ENCODE measurements around the gene C15orf39. TPM values are rescaled to one million over a fixed set of nuclear protein-coding genes. Genes with fewer than 3 reads are reported as not detected.

C15orf39 gene
- total RNA-seq, 4 donors from 2014 or later, result 7.5 to 21.3 (median 9.5) TPM

DNA sequence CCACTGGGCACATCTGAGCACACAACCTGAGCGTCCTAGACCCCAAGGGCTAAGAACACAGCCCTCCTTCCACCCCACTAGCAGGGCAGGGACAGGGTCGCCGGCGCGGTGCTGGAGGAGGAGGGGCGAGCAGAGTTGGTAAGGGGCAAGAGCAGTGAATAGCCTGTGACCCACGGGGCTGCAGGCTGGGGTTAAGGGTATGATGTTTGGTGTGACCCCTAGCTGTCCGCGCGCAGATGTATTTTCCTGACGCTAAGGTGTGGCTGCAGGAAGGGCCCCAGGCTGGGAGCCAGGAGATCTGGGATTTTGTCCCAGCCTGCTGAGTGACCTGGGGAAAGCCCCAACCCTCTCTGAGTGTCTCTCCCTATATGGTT is 1.3 kb upstream of the C15orf39 start:
- TF ChIP-seq, protein P1, sequence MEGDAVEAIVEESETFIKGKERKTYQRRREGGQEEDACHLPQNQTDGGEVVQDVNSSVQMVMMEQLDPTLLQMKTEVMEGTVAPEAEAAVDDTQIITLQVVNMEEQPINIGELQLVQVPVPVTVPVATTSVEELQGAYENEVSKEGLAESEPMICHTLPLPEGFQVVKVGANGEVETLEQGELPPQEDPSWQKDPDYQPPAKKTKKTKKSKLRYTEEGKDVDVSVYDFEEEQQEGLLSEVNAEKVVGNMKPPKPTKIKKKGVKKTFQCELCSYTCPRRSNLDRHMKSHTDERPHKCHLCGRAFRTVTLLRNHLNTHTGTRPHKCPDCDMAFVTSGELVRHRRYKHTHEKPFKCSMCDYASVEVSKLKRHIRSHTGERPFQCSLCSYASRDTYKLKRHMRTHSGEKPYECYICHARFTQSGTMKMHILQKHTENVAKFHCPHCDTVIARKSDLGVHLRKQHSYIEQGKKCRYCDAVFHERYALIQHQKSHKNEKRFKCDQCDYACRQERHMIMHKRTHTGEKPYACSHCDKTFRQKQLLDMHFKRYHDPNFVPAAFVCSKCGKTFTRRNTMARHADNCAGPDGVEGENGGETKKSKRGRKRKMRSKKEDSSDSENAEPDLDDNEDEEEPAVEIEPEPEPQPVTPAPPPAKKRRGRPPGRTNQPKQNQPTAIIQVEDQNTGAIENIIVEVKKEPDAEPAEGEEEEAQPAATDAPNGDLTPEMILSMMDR (IDR thresholded peaks at IDR 0.05; ENCODE audit: low read depth), result no peak

DNA sequence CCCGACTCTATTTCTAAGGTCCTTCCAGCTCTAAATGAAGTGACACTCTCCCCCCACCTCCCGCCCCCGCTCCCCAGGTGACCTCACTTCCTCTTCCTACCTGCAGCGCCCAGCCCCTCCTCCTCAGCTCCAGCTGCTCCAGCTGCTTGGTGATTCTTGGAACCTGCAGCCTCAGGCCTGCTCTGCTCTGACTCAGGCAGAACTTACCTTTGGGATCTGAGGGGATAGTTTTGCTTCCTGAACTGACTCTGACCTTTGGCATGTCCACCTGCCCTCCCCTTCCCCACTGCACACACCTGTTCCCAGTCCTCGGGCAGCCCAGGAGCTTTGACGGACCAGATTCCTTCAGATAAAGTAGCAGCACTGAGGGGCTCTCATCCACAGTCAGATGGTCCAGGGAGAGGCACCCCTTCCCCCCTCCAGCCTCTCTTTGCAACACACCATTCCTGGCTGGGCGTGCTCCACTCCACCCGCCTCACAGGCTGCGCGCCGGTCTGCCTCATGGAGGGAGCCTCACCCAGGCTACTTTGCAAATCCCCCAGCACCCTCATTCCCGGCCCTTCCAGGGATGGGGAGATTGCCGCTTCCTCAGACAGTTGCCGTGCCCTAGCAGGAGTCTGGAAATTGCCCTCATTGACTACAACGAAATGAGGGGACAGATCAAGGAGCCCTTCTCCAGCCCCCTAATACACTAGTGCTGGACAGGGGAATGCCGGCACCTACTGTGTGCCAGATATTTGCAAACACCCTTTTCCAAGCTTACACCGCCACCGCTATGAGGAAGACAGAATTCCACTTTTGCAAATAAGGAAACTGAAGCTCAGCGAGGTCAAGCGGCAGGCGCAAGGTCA is 692 bp upstream of the C15orf39 start:
- TF ChIP-seq, protein P1 (IDR thresholded peaks at IDR 0.05; ENCODE audit: low read depth), result no peak

DNA sequence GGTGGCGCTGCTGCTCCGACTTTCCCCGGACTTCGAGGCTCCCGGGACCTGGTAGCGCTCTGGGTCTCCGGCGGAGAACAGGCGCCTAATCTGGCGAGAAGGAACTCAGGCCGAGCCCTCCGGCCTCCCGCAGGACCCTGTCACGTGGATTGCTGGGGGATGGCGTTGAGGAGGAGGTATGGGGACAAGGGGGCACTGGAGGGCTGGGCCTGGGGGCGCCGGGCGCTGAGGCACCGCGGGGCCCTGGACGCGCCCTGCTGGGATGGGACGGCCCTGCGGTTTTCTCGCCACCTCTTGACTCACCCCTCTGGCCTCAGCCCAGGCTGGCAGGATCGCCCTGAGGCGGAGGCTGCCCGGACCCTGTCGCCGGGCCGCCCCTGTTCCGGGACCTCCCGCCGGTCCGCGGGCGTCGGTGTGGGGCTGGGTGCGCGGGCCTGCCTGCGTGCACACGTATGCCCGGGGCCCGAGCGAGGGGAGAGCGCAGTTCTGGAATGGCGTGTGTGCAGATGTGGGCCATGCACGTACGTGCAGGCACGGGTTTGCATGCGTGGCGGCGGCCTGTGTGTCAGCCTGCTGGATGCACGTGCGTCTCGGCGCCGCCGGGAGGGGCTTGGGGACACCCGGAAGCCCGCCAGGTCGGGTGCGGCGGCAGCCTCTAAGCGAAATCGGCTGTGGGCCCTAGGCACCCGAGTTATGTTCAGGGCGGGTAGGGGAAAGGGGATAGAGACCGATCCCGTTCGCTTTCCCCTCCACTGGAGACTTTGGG is 752 bp downstream of the C15orf39 start:
- TF ChIP-seq, protein P1 (IDR thresholded peaks at IDR 0.05; ENCODE audit: low read depth), result no peak

DNA sequence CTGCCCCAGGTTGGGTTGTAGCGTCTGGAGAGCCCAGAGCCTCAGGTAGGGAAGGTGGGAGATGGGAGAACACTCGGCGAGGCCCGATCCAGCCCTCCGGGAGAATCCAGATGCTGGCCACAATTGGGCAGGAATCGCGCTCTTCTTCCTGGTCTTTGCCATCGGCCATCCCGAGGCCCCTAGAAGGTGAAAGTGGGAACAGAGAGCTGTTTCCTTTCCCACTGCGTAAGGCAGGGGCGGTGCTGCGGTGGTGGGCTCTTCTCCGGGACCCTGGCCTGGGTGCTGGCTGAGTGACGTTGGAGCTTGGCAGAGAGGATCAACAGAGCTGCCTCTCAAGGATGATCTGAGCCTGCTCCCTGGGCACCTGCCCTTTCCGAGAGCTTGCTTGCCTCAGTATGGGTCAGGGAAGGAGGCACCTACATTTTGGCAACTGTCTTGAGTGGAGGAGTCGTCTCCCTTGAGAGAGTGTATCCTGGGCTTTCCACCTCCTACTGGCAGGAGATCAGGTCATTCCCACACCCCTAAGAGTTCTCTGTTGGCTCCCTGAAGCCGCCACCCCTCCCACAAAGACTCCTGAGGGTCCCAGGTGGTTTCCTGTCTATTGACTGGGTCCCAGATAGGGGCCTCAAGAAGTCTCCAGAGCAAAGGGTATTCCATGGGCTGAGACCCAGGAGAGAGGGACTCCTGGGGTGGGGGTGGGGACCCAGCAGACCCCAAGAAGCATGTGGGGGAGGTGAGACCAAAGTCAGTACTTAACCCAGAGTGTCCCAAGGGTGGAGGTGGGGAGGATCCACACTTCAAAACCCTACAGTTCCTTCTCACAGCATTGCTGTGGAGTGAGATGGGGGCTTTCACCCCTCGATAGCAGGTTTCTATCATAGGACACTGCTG is 1.6 kb downstream of the C15orf39 start:
- TF ChIP-seq, protein P1 (IDR thresholded peaks at IDR 0.05; ENCODE audit: low read depth), result no peak

DNA sequence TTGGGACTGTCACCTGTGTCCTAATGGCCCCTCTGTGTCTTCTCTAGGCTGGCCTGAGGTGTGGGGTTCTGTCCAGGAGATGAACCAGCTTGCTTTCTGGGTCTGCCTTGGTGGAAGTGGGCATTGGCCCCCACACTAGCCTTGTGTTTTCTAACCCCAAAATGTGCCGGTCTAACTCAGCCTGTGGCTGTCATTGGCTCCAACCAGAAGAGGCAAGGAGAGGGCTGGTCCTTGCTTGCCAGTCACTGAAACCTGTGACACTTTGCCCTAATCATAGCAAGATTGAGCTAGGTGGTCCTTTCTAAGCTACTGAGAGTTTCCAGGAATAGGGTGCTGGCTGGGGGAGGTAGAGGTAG is 2.2 kb downstream of the C15orf39 start:
- TF ChIP-seq, protein P1 (IDR thresholded peaks at IDR 0.05; ENCODE audit: low read depth), result no peak

DNA sequence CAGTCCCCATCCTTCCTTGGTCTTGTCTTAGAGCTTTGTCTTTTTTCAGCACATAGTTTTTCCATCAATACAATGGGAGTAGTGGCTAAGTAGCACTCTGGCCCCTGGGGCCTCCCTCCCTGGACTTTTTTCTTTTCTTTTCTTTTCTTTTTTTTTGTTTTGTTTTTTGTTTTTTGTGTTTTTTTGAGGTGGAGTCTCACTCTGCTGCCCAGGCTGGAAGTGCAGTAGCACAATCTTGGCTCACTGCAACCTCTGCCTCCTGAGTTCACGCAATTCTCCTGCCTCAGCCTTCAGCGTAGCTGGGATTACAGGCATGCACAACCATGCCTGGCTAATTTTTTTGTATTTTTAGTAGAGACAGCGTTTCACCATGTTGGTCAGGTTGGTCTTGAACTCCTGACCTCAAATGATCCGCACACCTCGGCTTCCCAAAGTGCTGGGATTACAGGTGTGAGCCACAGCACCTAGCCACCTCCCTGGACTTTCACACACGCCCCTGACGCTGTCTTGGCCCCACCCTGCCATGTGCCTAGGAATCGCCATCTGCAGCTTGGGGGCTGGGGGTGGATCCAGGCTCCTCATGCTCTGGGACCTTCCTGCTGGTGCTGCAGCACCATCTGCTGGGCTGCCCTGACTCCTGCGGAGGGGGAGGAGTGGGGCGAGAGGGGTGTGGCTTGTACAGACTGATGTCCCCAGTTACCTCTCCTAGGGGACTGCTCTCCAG is 2.8 kb downstream of the C15orf39 start:
- TF ChIP-seq, protein P1 (IDR thresholded peaks at IDR 0.05; ENCODE audit: low read depth), result no peak

Data from subcutaneous adipose tissue (tissue), 4 donors.